Measurements from ENCODE around the gene NFIA.

- TF ChIP-seq EZH2 (IDR thresholded peaks at IDR 0.05; ENCODE audit: low read length) (no peak), CTCF (optimal IDR thresholded peaks at IDR 0.05 in 1 of 3, IDR thresholded peaks at IDR 0.05 in 1 of 3, conservative IDR thresholded peaks at IDR 0.05 in 1 of 3; ENCODE audit: extremely low read depth in 1 of 3, insufficient read depth in 2 of 3, low read length in 3 of 3) (no peak)
Observed at GRCh38 chr1:61487801-61488200, 405.4 kb downstream of the NFIA start.
